GM12878 (cell line): ENCODE results near the gene MAP2K4. TPM values are rescaled to one million over a fixed set of nuclear protein-coding genes. Genes with fewer than 3 reads are reported as not detected.

Experiments
- ATAC-seq: fragments of 200-7000 bp; cut with Tn5 transposase; 3 replicates; pipeline ENCODE4 v1.9.1; 2020; ENCODE audit warnings: mild to moderate bottlenecking, moderate library complexity
- BruUV-seq: library from RNA; stranded (reverse); fragments of 400-500 nt; replicated peaks from 2 replicates; lab custom pipeline; 2021; lab: Mats Ljungman, UMichigan
- CTCF ChIA-PET: fragments of 300-600 bp; sonication (Branson Sonifier 250); formaldehyde crosslinking; extraction: SDS; loops from one replicate; lab custom pipeline; 2021; ENCODE audit warnings: inconsistent platforms; lab: Yijun Ruan, JAX
- POLR2A ChIA-PET: fragments of 350-600 bp; formaldehyde crosslinking; extraction: SDS; loops from one replicate; lab custom pipeline; 2021; ENCODE audit warnings: inconsistent platforms; lab: Charles Lee
- RAD21 ChIA-PET: fragments of 300-600 bp; sonication (Branson Sonifier 250); formaldehyde crosslinking; loops from one replicate; lab custom pipeline; 2023; ENCODE audit warnings: antibody characterized with exemption; ENCODE audit not compliant: unreplicated experiment; lab: Charles Lee
- SMC1A ChIA-PET: fragments of 300-600 bp; sonication (Branson Sonifier 250); formaldehyde crosslinking; loops from one replicate; lab custom pipeline; 2023; ENCODE audit not compliant: unreplicated experiment, uncharacterized antibody; lab: Charles Lee
- DNase-seq: peaks from one replicate; pipeline ENCODE4 v3.0.0-alpha.2; 2011; ENCODE audit warnings: low read depth, low spot score
- FAIRE-seq: peaks from 3 replicates; lab custom pipeline; 2011; peaks lifted over from hg19 to GRCh38; lab: Jason Lieb, UNC
- H2AFZ ChIP-seq: 2 replicates; pipeline ENCODE4 v1.6.0; 2011; ENCODE audit warnings: low read depth, low read length, control low read depth; ENCODE audit not compliant: control insufficient read depth
- H3K27ac ChIP-seq: 2 replicates; pipeline ENCODE4 v1.5.1; 2011; ENCODE audit warnings: control low read depth; ENCODE audit not compliant: control insufficient read depth, insufficient read depth
- H3K27me3 ChIP-seq, 2 experiments: replicated peaks in 1 of 2; 2 replicates each; pipeline versions ENCODE4 v1.6.0 to v1.6.1; 2011; ENCODE audit warnings: low read length in 1 of 2; ENCODE audit not compliant: control insufficient read depth in 2 of 2, insufficient read depth in 2 of 2
- H3K36me3 ChIP-seq, 2 experiments: 2 replicates each; pipeline ENCODE4 v1.5.1; 2011; ENCODE audit warnings: low read length in 1 of 2; ENCODE audit not compliant: control insufficient read depth in 2 of 2, insufficient read depth in 2 of 2
- H3K4me1 ChIP-seq: 2 replicates; pipeline ENCODE4 v1.6.1; 2011; ENCODE audit warnings: mild to moderate bottlenecking, low read length, moderate library complexity, mixed read lengths; ENCODE audit not compliant: control insufficient read depth, insufficient read depth
- H3K4me2 ChIP-seq: 2 replicates; pipeline ENCODE4 v1.6.0; 2011; ENCODE audit warnings: control low read depth; ENCODE audit not compliant: control insufficient read depth, insufficient read depth
- H3K4me3 ChIP-seq: fragments of 200-600 bp; sonication (generic); 2 replicates; pipeline ENCODE4 v1.5.1; 2016
- H3K79me2 ChIP-seq: 2 replicates; pipeline ENCODE4 v1.6.0; 2011; ENCODE audit warnings: low read length; ENCODE audit not compliant: control insufficient read depth, insufficient read depth
- H3K9ac ChIP-seq: 2 replicates; pipeline ENCODE4 v1.8.0; 2011; ENCODE audit warnings: low read length, control low read depth, mixed read lengths; ENCODE audit not compliant: control insufficient read depth, insufficient read depth
- H3K9me3 ChIP-seq: replicated peaks from 3 replicates; pipeline ENCODE4 v1.5.1; 2011; ENCODE audit warnings: mild to moderate bottlenecking, low read length; ENCODE audit not compliant: control insufficient read depth, insufficient read depth
- H4K20me1 ChIP-seq: 2 replicates; pipeline ENCODE4 v1.6.0; 2011; ENCODE audit not compliant: control insufficient read depth, insufficient read depth
- BCL11A ChIP-seq: IDR thresholded peaks from 2 replicates; pipeline ENCODE4 v1.6.1; 2011; ENCODE audit warnings: low read depth, low read length
- BHLHE40 ChIP-seq, 2 experiments: fragments of 450-650 bp in 1 of 2; IDR thresholded peaks; 2 replicates each; pipeline ENCODE4 v1.6.1; 2011 to 2017; ENCODE audit warnings: low read depth in 2 of 2, borderline replicate concordance in 1 of 2, improper control_type of control experiment in 1 of 2, low read length in 1 of 2, mild to moderate bottlenecking in 1 of 2
- CHD1 ChIP-seq: IDR thresholded peaks from 2 replicates; pipeline ENCODE4 v1.6.1; 2012; ENCODE audit warnings: low read depth, low read length, improper control_type of control experiment
- MXI1 ChIP-seq: fragments of 150-350 bp; IDR thresholded peaks from 2 replicates; pipeline ENCODE4 v1.6.1; 2011; ENCODE audit warnings: low read depth, mild to moderate bottlenecking, inconsistent platforms, low read length, improper control_type of control experiment
- RUNX3 ChIP-seq: IDR thresholded peaks from 2 replicates; pipeline ENCODE4 v1.6.1; 2012; ENCODE audit warnings: low read length, inconsistent platforms
- SREBF1 ChIP-seq: IDR thresholded peaks from 2 replicates; pipeline ENCODE4 v1.6.1; 2012; ENCODE audit warnings: mild to moderate bottlenecking, low read length
- SUZ12 ChIP-seq: fragments of 200-600 bp; sonication (generic); IDR thresholded peaks from one replicate; pipeline ENCODE4 v1.6.1; 2018; ENCODE audit warnings: antibody characterized with exemption, mild to moderate bottlenecking; ENCODE audit not compliant: unreplicated experiment
- WGBS: methylation state at CpG from one replicate; pipeline ENCODE4 v1.1.6; 2016; ENCODE audit warnings: low lambda C conversion rate; ENCODE audit not compliant: insufficient replicate concordance, insufficient coverage; ENCODE audit errors: missing lambda C conversion rate; 5-methylcytosine and 5-hydroxymethylcytosine counted together
- in situ Hi-C: fragments of 300-500 bp; cut with MboI; formaldehyde crosslinking; loops from 9 replicates; pipeline ENCODE4 v1.14.3; 2018; ENCODE audit warnings: mixed read lengths
- intact Hi-C: fragments of 100-400 bp; cut with micrococcal nuclease; formaldehyde crosslinking; loops from one replicate; pipeline ENCODE4 v1.14.2; 2022; ENCODE audit not compliant: unreplicated experiment
- polyA plus RNA-seq, 11 experiments: library from polyadenylated mRNA; depleted of rRNA in 4 of 11; unstranded in 6 of 11; stranded (reverse) in 5 of 11; fragments of >200 nt; fragmentation: Nextera tagmentation in 4 of 11; fragmentation: Illumina TruSeq in 1 of 11; extraction: Ambion mirVana in 4 of 11; extraction: Trizol in 1 of 11; gene quantifications; 1 replicate in 1 of 11; 2 replicates in 10 of 11; pipeline versions ENCODE4 v1.2.1 to v1.2.3, GENCODE V29; 2011 to 2016; ENCODE audit warnings: inconsistent platforms in 2 of 11, missing spikeins in 2 of 11, low read depth in 1 of 11
- total RNA-seq, 4 experiments: library from RNA; depleted of rRNA in 3 of 4; stranded (reverse); fragments of >200 nt in 3 of 4; fragmentation: Illumina TruSeq in 1 of 4; extraction: Trizol in 1 of 4; gene quantifications; 2 replicates each; pipeline versions ENCODE4 v1.2.1 to v1.2.3, GENCODE V29; 2013 to 2021
- TF ChIP-seq, protein P1 (sequence below): fragments of 450-650 bp; IDR thresholded peaks from 2 replicates; pipeline ENCODE4 v1.6.1; 2014; ENCODE audit warnings: mild to moderate bottlenecking
- TF ChIP-seq, protein P2 (sequence below): fragments of 450-650 bp; IDR thresholded peaks from 2 replicates; pipeline ENCODE4 v1.6.1; 2017; ENCODE audit warnings: mild to moderate bottlenecking
- TF ChIP-seq, protein P3 (sequence below): fragments of 450-650 bp; formaldehyde crosslinking; IDR thresholded peaks from 2 replicates; pipeline ENCODE4 v1.5.0; 2022; ENCODE audit warnings: mild to moderate bottlenecking, missing genetic modification characterization
- TF ChIP-seq, protein P4 (sequence below): IDR thresholded peaks from 2 replicates; pipeline ENCODE4 v1.6.1; 2012; ENCODE audit warnings: low read depth, low read length, improper control_type of control experiment

MAP2K4 gene
- total and polyA plus RNA-seq, 10 of the 15 experiments (the other 5 are each of a cell fraction or from before 2014, with no cell fraction given): 5.4 to 34.1 (median 25.5) TPM

DNA sequence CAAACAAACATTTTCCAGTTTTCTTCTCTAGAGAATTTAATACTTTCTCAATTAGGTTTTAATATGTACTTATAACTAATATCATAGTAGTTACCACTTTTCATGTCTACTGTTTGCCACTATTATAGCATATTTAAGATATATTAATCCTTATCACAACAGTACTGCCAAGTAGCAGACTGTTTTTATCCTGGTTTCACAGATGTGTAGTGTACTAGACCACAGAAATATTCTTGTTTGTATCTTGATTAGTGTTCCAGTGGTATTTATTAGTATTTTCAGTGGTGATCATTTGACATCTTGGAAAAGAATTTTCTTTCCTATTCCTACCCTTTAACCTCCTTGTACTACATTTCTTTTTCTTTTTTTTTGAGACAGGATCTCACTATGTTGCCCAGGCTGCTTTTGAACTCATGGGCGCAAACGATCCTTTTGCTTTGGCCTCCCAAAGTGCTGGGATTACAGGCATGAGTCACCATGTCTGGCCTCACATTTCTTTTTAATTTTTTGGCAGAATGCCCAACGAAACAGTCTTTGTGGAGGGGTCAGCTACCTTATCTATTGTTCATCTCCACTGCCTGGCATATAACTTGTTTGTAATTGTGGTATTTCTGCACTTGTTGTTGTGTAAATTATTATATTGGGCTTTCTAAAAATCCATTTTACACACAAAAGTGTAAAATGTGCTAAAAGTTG, 27.2 kb downstream of the MAP2K4 start:
- no peak overlapping the region for H3K27ac ChIP-seq
- peaks cover 16% of the 10 kb centered on the region for H3K79me2 ChIP-seq
- no TSS peak for BruUV-seq
- 0 out of 2 replicates have a peak, but pooled peaks cover 2% of the 10 kb centered on the region for H4K20me1 ChIP-seq
- no peak overlapping the region for H3K4me2 ChIP-seq
- H3K9ac ChIP-seq: no peak overlapping the region
- intact Hi-C loops (no loop called here), in situ Hi-C loops (no loop called here)
- CTCF ChIA-PET: interaction anchor here (0.7 kb wide), 1 partner anchor 22 kb away, joined by 3 read pairs; no protein-coding TSS in a partner anchor
- POLR2A ChIA-PET: interaction anchor here (0.8 kb wide), 1 partner anchor 18 kb away, joined by 3 read pairs; no protein-coding TSS in a partner anchor
- RAD21 ChIA-PET: no interaction called here
- H2AFZ ChIP-seq: no peak overlapping the region
- DNase-seq (no peak), FAIRE-seq (no peak), ATAC-seq (no peak)
- no peaks in the 10 kb centered on the region for H3K27me3 ChIP-seq
- H3K4me1 ChIP-seq: no peaks in the 10 kb centered on the region; the same call in 1 of the 2 replicates
- H3K9me3 ChIP-seq: no peaks in the 10 kb centered on the region
- SMC1A ChIA-PET: interaction anchor here (1.1 to 2.0 kb wide), 4 partner anchors 9 to 51 kb away, joined by 3 to 8 read pairs (median 6); no protein-coding TSS in a partner anchor
- 96% methylated on average over 3 of the region's 3 CpGs for WGBS
- no peaks in the 10 kb centered on the region for H3K36me3 ChIP-seq
- H3K4me3 ChIP-seq: no peak overlapping the region
- TF ChIP-seq MXI1 (no peak), SUZ12 (no peak), SREBF1 (no peak), BCL11A (no peak), RUNX3 (no peak), CHD1 (no peak), BHLHE40 (IDR thresholded peaks at IDR 0.05; ENCODE audit: borderline replicate concordance in 1 of 2, low read depth in 2 of 2, low read length in 1 of 2) (no peak)
- TF ChIP-seq, protein P1, sequence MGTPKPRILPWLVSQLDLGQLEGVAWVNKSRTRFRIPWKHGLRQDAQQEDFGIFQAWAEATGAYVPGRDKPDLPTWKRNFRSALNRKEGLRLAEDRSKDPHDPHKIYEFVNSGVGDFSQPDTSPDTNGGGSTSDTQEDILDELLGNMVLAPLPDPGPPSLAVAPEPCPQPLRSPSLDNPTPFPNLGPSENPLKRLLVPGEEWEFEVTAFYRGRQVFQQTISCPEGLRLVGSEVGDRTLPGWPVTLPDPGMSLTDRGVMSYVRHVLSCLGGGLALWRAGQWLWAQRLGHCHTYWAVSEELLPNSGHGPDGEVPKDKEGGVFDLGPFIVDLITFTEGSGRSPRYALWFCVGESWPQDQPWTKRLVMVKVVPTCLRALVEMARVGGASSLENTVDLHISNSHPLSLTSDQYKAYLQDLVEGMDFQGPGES: no peak
- TF ChIP-seq, protein P2, sequence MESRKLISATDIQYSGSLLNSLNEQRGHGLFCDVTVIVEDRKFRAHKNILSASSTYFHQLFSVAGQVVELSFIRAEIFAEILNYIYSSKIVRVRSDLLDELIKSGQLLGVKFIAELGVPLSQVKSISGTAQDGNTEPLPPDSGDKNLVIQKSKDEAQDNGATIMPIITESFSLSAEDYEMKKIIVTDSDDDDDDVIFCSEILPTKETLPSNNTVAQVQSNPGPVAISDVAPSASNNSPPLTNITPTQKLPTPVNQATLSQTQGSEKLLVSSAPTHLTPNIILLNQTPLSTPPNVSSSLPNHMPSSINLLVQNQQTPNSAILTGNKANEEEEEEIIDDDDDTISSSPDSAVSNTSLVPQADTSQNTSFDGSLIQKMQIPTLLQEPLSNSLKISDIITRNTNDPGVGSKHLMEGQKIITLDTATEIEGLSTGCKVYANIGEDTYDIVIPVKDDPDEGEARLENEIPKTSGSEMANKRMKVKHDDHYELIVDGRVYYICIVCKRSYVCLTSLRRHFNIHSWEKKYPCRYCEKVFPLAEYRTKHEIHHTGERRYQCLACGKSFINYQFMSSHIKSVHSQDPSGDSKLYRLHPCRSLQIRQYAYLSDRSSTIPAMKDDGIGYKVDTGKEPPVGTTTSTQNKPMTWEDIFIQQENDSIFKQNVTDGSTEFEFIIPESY: no peak
- TF ChIP-seq, protein P3, sequence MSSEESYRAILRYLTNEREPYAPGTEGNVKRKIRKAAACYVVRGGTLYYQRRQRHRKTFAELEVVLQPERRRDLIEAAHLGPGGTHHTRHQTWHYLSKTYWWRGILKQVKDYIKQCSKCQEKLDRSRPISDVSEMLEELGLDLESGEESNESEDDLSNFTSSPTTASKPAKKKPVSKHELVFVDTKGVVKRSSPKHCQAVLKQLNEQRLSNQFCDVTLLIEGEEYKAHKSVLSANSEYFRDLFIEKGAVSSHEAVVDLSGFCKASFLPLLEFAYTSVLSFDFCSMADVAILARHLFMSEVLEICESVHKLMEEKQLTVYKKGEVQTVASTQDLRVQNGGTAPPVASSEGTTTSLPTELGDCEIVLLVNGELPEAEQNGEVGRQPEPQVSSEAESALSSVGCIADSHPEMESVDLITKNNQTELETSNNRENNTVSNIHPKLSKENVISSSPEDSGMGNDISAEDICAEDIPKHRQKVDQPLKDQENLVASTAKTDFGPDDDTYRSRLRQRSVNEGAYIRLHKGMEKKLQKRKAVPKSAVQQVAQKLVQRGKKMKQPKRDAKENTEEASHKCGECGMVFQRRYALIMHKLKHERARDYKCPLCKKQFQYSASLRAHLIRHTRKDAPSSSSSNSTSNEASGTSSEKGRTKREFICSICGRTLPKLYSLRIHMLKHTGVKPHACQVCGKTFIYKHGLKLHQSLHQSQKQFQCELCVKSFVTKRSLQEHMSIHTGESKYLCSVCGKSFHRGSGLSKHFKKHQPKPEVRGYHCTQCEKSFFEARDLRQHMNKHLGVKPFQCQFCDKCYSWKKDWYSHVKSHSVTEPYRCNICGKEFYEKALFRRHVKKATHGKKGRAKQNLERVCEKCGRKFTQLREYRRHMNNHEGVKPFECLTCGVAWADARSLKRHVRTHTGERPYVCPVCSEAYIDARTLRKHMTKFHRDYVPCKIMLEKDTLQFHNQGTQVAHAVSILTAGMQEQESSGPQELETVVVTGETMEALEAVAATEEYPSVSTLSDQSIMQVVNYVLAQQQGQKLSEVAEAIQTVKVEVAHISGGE (CRISPR knock-in tag): no peak
- TF ChIP-seq, protein P4, sequence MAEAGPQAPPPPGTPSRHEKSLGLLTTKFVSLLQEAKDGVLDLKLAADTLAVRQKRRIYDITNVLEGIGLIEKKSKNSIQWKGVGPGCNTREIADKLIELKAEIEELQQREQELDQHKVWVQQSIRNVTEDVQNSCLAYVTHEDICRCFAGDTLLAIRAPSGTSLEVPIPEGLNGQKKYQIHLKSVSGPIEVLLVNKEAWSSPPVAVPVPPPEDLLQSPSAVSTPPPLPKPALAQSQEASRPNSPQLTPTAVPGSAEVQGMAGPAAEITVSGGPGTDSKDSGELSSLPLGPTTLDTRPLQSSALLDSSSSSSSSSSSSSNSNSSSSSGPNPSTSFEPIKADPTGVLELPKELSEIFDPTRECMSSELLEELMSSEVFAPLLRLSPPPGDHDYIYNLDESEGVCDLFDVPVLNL: no peak
